Hematopoietic multipotent progenitor cell treated with erythropoietin and hydrocortisone succinate and interleukin-3 and kit ligand, for 8 days (in vitro differentiated cells): ENCODE results near the gene ALDH3A1.

ENCODE experiments used
- DNase-seq: peaks from one replicate; pipeline ENCODE4 v3.0.0-alpha.2; 2015

The ALDH3A1 gene

DNA sequence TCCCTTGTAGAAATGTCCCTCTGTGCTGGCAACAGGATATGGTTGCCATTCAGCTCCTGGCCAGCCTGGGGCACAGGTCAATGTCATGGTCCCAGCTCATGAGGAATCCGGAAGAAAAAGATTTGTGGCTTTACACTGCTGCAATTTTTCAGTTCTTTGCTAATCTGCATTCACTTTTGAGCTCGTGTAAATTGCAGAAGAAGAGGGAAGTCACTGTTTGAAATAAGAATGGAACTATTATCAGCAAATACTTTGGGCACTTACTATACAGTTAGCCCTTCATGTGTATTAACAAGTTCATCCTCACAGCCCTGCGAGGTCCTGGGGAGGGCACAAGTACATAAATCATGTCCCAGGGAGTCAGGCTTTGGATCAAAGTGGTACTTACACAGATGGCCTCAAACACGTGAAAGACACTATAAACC lies 45.9 kb downstream of the ALDH3A1 start:
- no peak for DNase-seq
